HG02588 (cell line): Measurements from ENCODE around the gene STARD3NL.

ENCODE experiments used
- ATAC-seq: cut with Tn5 transposase; IDR thresholded peaks from one replicate; pipeline ENCODE4 v1.9.1; 2021; ENCODE audit warnings: mild to moderate bottlenecking, moderate library complexity; ENCODE audit not compliant: unreplicated experiment

The STARD3NL gene

DNA sequence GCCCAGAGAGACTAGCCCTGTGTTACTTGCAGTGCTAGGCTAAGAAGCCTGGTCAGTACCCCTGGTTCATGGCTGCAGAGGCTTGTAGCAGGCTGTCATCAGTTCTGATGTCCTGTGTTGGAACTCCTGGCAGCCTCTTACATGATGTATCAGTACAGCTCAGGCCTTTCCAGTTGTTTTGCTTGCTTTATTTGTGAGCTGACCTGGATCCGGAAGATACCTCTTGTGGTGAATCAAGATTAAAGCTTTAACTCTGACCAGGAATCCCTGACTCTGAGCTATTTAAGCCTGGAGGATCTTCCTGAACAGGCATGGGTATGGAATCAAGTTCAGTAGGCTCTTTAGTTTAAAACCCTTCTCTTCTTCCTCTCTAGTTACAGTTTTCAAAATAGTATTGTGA lies 4.4 kb downstream of the STARD3NL start:
- ATAC-seq = no peak

DNA sequence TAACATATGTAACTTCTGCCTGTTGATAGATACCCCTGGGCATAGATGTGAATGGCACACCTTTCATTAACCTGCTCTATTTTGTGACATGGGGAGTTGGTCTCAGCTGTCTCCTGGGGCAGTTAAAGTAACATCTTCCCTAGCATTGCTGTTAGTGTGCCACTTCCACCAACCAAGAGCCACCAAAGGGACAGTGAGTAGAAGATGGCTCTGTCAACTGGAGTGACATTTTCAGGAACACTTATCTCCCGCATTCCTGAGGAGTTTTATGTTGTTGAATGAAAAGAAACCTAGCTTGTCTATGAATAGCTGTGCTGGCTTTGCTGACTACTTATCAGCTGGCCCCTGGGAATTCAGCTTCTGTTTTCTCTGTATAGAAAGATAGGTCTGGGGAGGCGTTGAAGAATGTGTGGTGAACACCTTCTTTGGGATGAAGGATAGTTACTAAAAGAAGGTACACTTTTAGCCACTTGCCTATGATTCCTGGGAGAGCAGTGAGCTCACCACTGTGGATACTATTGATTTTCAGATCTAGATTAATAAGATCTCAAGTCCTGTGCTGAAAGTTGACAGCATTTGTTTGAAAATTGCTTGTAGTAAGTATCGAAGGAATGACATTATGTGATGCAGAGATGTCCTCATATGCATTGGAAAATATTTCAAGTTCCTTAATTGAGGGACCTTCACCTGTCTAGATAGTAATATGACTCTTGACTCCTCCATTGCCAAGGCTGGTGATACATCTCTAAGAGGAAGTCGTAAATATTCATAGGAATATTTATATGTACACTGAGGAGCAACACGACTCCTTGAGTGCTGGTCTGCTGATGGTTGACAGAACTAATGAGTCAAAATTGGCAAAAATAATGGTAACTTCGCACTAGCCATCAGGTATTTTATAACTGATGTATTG lies 7.6 kb downstream of the STARD3NL start:
- no peak for ATAC-seq

DNA sequence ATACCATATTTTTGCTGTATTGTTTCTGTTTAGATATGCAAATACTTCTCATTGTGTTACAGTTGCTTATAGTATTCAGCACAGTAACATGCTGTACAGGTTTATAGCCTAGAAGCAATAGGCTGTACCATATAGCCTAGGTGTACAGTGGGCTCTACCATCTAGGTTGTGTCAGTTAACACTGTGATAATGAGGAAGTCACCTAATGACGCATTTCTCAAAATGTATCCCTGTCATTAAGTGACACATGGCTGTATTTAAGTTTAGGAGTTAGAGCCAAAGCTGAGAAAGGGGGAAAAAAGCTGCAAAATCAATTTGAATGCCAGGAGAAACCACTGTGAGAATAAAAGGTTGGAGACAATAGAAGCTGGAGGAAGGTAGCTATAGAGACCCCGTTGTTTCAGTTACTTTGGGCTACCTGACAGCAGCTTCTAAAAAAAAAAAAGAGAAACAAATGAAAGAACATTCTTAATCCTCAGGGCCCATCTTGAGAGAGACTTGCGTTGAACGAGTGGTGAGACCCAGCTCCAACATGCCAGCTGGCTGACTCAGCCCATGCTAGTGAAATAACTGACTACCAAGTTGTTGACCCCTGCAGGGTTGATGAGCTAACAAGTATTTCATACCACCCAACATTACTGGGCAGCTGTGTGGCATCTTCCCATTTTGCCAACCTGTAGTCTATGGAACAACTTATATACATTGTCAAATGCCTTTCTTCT lies 8.7 kb downstream of the STARD3NL start:
- no peak for ATAC-seq

DNA sequence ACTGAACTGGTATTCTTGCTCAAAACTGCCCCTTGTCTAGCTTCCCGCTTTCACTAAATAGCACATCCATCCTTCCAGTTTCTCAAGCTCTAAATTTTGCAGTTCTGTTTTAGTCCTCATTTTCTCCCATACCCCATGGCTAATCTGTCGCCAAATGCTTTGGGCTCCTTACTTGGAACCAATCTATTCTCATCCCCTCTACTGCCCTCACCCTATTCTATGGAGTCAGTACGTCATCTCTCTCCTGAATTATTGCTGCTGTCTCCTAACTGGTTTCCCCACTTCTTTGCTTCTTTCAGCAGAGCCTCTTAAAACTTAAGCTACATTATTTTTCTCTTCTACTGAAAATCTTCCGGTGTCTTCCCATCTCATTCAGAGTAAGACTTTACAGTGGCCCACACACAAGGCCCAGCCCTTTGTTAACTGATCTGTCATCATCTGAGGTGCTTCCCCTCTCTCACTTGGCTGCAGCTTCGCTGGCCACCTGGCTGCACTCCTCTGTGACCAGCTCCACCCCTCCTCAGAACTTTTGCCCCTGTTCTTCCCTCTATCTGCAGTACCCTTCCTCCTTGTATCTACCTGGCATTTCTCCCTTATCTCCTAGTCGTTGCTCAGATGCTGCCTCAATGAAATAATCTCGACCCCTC lies 9.9 kb downstream of the STARD3NL start:
- ATAC-seq = peak; percentile 89

DNA sequence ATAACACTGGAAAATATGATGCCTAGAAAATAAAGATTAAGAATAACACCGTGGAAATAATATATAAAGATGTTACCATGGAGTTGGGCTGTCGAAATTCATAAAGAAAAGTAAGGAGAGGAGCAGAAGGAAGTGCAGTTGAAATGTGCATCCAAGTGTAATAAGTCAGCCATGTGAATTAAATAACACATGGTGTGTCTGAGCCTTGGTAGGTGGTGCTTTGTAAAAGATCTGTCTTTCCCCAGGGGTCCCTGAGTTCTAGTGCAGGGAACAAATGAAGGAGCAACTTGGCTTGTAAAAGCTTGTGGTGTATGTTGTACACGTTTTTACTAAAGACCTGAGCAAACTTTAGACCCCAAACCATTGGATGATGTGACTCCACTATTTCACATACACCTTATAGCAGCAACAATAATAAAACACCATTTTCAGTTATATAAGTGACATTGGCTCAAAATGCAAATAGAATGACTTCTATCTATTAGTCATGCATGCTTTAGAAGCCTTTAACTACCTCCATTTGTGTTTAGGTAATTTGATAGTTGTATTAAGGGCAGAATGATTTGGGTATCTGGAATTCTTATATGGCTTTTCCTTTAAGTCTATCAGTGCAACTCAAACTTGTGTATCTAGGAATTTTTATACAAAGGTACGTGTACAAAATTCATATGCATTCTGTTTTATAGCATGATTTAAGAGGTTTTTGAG lies 11.3 kb downstream of the STARD3NL start:
- ATAC-seq = no peak

DNA sequence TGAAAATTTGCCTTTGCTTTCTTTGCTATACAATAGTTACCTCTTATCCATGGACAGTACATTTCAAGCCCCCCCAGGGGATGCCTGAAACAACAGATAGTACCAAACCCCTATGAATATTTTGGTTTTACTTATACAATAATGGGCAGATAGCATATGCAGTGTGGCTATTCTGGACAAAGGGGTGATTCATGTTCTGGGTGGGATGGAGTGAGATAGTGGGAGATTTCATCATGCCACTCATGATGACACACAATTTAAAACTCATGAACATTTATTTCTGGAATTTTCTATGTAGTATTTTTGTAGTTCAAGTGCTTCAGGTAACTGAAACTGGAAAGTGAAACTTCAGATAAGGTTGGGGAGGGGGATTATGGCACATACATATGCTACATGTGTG lies 12.0 kb downstream of the STARD3NL start:
- no peak for ATAC-seq

DNA sequence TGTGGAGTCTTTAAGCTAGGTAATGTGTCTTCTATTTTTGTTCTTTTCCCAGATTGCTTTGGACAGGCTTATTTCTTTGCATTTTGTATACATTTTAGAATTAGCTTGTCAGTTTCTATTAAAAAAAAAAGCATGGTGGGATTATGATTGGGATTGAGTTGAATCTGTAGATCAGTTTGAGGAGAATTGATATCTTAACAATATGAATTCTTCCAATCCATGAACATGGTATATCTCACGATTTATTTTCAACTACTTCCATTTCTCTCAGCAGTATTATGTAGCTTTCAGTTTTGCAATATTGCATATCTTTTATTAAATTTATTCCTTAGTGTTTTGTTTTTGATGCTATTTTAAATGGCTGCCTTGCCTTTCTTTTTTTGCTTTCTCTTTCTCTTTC lies 13.7 kb downstream of the STARD3NL start:
- no peak for ATAC-seq

DNA sequence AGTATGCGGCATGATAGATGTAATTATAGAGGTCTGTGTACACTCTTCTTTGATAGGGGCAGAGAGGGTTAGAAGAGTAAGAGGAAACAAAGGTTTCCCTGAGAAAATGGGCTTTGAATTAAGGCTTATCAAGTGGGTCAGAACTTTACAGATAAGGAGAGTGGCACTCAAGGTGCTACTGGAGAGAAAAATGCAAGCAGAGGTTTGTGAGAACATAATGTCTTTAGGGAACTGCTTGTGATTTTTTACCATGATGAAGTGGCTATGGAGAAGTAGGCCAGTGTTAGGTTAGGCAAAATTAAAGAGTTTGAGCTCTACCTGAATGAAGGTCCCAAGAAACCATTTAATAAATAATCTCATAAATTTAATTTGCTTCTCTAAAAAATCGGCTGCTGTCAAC lies 14.3 kb downstream of the STARD3NL start:
- no peak for ATAC-seq

DNA sequence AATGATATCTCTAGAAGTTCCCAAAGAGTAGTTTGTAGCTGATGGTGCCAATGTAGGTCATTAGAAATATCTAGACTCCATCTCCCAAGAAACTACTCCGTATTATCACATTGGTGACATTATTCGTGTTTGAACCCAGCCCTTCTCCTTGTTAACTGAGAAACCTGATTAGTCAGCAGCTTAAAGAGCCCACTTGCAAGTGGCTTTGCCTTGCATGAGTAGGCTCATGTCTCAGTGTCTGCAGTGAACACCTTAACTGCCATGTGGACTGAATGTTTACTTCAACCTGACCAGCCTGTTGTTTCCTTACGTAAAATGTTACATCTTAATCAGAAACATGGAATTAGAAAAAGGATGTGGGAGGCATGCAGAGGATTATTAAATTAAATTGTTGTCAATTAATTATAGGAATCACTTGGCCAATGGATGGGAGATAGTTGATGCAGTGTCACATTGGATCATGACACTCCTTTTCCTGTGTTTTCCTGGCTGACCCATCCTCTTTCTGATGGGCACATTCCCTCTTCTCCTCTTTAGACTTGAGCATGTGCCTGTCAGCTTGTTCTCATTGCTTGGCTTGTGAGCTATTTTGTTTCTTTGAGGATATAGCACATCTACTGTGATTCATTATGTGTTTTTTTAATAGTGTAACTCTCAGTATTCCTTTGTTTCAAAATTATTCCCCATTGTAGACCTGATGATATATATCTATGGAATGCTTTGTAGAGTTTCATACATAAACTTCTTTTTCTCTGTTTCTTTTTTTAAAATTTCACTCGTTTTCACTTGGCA lies 18.0 kb downstream of the STARD3NL start:
- ATAC-seq = no peak

DNA sequence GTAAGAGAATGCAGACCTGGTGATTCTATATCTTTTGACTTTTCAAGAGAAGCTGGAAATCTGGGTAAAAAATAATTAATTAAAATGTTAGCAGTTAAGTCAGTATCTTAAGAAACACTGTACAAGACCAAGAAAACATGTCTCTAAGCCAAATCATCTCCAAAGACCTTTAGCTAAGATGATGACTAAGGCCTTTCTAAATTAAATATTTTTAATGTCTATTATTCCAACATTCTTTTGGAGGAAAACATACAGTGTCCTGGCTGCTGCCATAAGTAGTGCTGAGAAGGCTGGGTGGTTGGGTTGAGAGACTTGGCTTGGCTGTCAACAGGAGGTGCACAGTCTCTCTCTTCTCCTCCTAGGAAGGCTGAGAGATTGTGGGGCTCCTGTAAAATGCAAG lies 20.3 kb downstream of the STARD3NL start:
- ATAC-seq = no peak

DNA sequence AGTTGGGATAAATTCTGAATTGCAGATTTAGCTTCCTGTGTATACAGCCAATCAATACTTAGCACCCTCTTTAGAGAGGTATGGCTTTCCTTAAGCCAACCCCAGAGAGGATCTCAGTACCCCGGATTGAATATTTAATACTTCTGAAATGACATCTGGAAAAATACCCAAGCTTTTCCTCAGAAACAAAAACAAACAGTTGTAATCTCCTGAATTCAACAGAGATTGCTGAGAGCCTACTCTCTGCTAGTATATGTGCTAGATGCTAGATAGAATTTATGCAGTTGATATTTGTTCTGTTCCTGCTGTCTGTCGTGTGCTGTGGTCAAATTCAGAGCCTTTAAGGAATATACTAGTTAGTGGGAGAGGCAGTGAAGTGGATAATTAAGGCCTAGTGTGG lies 21.1 kb downstream of the STARD3NL start:
- ATAC-seq = no peak

DNA sequence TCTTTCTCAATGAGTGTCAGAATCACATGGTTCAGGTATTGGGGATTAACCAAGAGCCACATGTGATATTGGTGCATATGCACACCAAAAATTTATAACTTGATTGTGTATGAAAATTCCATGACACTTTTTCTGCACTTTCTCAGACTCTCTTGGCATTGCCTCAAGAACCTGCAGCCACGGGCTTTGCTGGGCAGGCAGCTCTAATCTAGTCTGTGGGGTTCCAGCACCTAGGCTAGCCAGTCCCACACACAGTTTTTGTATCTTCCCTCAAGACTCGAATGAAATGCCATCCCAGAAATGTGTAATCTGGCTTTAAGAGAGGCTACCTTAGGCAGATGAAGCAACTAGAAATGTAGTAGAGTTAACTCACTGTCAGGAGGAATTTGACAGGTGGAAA lies 21.7 kb downstream of the STARD3NL start:
- ATAC-seq = no peak

DNA sequence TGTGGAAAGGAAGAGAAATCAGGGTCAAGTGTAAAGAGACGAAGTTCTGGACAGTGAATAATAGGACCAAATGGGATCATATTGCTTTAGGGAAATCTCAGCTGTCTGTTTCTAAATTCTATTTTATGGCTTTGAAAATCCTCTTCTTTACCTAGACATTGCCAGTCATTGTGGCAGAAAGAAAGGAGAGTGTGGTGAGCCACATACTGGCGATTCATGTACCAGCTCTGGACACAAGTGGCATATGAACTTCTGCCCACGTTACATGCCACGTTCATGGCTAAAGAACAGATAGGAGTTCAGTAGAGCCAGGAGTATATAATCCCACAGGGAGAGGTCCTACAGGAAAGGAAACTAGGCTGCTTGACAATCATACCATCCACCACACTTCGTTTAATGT lies 28.0 kb downstream of the STARD3NL start:
- no peak for ATAC-seq

DNA sequence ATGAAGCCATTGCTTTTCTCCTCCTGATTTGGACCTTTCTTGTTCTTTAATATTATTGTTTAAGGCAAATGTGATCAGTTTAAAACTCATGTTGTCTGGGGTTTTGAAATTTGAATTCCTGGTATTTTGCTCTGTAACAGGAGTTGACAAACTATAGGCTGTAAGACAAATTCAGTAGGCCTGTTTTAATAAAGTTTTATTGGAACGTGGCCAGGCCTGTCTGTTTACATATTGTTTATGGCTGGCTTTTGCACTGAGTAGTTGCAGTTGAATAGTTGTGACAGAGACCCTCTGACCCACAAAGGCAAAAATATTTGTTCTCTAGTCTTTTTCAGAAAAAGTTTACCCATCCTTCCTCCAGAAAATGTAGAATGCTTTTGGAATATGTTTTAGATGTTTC lies 29.8 kb downstream of the STARD3NL start:
- ATAC-seq = no peak

DNA sequence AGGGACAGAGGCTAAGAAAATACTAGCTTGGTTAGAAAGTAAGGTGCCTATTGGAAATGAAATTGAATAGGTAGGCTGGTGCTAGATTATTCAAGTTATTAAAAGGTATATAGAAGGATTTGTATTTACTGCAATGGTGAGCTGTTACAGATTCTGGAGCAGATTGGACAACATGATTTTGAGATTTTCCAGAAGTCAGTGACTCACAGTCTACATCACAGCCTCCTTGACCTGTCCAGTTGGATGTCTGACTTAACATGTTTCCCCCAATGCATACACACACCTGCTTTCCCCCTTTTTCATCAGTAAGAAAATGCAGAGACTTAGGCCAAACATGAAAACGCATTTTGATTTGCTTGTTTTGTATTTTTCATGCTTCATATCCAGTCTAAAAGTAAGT lies 33.4 kb downstream of the STARD3NL start:
- no peak for ATAC-seq

DNA sequence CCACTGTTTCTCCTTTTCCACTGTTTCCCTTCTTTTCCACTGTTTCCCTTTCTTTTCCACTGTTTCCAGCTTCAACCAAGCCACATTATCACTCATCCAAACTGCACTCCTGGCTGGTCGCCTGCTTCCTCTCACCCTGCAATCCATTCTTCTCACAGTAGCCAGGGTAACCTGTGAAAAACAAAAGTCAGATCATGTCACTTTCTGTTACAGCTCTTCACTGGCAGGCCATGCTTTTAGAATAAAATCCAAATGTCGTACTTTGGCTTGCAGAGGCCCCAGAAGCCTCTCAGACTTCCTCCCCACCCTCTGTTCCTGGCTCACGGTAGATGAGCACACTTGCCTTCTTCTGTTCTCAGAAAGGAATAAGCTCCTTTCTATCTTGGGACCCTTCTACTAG lies 33.9 kb downstream of the STARD3NL start:
- ATAC-seq = no peak

DNA sequence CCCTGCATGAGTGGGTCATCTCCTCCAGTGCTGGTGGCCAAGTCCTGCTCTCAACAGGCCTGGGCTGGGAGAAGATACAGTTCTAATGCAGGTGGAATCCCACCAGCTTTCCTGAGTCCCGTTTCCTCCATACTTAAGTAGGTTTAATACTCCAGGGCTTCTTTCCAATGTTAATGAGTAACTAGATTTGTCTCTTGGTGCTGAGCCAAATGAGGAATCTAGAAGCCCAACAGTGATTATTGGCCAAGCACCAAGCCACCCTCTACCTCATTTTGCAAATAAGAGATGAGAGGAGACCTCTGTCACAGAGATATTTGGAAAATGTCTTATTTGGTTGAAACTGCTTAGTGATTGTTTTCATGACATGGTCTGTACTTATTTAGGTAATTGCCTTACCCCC lies 37.1 kb downstream of the STARD3NL start:
- no peak for ATAC-seq

DNA sequence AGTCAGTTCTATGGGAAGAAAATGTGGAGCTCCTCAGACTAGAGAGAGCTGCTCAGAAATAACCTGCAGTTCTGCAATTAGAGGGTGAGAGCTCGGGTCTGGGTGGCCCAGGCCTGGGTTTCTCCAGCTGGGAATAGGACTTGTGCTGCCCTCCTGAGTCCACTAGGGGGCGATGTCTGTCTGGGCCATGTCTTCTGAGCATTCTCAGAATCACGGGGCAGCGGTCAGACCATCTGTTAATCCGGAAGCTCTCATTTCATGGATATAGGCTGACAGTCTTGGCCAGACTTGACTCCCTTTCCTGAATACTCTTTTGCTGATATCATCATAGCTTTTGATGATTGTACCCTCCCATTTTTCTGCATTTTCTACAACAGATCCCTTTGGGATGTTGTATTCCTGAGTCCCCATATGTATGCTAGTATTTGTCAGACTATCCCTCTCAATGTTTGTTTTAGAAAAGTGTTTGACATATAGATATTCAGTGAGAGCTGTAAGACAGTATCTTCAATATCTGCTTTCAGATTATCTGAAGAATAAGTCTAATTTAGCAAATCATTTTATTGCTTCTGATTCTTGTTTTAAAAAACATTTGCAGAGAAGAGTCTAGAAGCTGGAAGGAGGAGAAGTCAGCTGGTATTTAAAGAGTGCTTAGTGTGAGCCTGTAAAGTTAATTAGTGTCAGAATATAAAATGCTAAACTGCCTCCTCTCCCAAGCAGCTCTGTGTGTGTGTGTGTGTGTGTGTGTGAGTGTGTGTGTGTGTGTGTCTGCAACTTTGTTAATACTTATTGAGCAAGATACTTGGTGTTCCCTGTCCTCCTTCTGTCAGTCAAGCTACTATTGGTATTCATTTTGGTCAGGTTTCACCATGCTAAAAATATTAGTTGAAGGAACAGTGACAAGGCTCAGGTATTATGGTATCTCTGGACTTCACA lies 38.0 kb downstream of the STARD3NL start:
- peak; percentile 92 for ATAC-seq

DNA sequence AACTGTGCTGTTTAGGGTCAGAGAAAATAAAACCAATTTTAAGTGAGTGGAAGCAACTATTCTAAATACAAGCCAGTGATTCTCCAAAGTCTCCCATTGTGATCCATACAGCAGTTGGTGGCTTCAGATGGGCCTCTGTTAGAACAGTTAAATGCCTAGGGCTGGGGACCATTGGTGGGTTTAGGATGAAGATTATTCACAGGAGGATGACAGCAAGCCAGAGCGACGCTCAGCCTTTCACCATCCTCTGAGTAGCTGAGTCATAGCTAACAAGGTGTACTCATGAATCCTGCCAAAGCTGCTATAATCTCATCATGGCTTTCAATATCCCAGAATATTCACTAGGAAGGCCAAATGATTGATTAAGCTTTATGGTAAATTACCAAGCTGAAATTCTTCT lies 39.6 kb downstream of the STARD3NL start:
- no peak for ATAC-seq
